Measurements from ENCODE around the gene DDX5. TPM values are rescaled to one million over a fixed set of nuclear protein-coding genes. Genes with fewer than 3 reads are reported as not detected.

The DDX5 gene
- 468 and 557 TPM in 2 replicates for total RNA-seq (2014; rRNA removed; shearing (Covaris generic))

DNA sequence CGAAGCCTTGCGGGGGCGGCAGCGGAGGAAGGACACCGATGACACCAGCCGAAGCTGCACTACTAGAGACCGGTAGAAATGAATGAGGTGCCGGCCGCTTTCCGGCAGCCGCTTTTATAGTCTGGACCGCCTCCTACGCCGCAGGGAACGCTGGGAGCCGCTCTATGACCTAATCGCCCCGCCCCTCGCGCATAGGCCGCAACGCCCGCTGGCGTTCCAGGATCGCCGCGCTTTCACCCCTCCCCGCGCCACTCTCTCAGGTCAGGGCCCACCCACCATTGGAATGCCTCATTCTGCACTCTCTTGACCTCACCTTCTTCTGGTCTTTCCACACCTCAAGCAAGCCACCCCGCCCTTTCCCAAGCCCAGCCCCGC, at the start of gene DDX5:
Gene DDX5, minus strand, starts transcription at position 89 of the 375 bp plus-strand sequence. CDS start 170 bp downstream, outside the sequence.

GRCh38 chr17:64506576-64507412, 705 bp upstream of the DDX5 start, which contains the start of gene CEP95:
CEP95 (plus strand) TSS chr17:64506977; CDS start chr17:64507098, 121 bp downstream.

DNA sequence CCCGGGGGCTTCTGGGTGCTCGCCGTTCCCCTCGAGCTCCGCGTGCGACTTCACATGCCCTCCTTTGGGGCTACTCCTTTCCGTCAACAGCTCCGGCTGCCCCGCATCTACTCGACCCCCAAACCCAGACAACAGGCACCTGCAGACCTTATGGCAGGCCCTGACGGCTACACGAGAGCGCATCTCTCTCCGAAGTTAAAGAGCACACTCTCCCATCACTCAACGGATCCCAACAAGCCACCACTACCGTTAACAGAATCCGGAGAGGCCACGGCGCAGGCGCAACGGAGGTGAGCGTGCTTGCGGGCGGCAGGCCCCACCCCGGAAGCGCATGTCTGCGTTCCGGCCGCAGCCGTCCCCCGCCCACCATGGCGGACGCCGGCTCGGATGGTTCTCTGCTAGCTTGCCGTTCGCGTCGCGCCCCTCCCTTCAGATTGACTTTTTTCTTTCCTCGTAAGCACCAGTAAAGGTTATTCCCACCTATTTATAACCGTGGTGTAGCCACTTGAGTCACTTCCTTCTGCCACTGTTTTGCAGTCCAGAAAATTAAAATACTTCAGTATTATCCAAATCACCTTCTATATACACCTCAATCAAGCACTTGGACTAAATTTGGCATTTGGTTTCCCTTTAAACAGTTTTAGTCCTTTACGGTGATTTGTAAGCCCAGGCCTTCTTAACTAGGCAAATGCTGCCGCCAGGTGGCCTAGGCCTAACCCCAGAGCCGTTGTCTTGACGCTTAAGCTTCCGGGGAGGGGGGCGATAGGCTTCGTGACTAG, 9.1 kb downstream of the DDX5 start, which contains the start of gene POLG2:
Gene POLG2, minus strand, starts transcription at position 269 of the 779 bp plus-strand sequence. Its CDS starts 86 bp downstream, at position 183.

DNA sequence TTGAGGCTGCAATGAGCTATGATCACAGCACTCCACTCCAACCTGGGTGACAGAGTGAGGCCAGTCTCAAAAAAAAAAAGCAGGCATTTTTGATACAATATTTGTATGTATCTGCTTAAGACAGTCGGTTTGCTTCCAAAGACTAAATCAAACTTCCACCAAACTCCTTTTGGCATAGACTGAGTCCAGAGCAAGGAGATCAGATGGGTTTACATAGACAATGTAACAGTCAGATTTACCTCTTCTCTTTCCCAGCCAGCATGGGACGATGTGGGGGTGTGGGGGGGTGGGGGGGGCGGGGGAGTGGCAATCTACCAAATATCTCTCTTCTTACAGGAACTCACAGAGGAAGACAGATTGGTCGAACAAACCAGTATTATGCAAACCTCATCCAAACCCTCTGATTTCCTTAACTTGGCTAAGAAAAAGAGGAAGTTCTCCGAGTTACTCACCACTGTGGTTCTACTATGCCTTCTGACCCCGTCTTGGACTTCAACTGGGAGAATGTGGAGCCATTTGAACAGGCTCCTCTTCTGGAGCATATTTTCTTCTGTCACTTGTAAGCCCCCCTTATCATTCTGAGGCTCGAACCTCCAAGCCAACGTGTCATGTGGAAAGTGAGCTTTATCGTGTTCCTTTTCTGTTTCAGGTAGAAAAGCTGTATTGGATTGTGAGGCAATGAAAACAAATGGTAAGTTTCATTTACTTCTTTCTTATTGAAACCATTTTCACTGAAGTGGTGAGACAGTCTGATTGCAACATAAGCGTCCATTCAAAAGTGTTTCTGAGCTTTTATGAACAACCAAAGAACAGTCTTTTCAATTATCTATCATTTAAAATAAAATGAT, 57.2 kb downstream of the DDX5 start, which contains the start of gene MILR1:
Gene MILR1, plus strand, starts transcription at position 451 of the 848 bp plus-strand sequence. Its CDS starts 54 bp downstream, at position 505.

Small RNA genes lying within 50 kb of the gene (small RNA-seq; reads per million reads assigned to genes)
- gene ATP5MFP4 = not detected

Other genes with a start within 250 kb of the DDX5 start
- 12.0 and 15.8 TPM in 2 replicates for gene TEX2, start 243.0 kb downstream of the DDX5 start, total RNA-seq (2014; rRNA removed; shearing (Covaris generic))
- gene PECAM1, start 115.4 kb downstream of the DDX5 start, total RNA-seq (2014; rRNA removed; shearing (Covaris generic)) = under 0.01 and 0.16 TPM in 2 replicates
- gene MILR1, start 57.2 kb downstream of the DDX5 start, total RNA-seq (2014; rRNA removed; shearing (Covaris generic)) = 0.38 and 1.5 TPM in 2 replicates
- 19.8 and 21.4 TPM in 2 replicates for gene POLG2, start 9.2 kb downstream of the DDX5 start, total RNA-seq (2014; rRNA removed; shearing (Covaris generic))
- 40.3 and 60.0 TPM in 2 replicates for gene CEP95, start 688 bp upstream of the DDX5 start, total RNA-seq (2014; rRNA removed; shearing (Covaris generic))
- gene SMURF2, start 156.0 kb upstream of the DDX5 start, total RNA-seq (2014; rRNA removed; shearing (Covaris generic)) = 70.1 and 75.5 TPM in 2 replicates